Activated CD4-positive, CD25-positive, alpha-beta regulatory T cell treated with anti-CD3 and anti-CD28 coated beads, Interleukin-2, amount 50 U/mL, for 72 hours (primary cell): Measurements from ENCODE around the gene STAT3.
A peak's percentile ranks its signal among the peaks of the same experiment; 100 is the strongest.
"Not testable (repeated sequence)": the region's sequence is repeated elsewhere in the genome, so short reads cannot be mapped to it uniquely, and the experiment has no call there.

Experiments
- DNase-seq: peaks from one replicate; pipeline ENCODE4 v3.0.0; 2021

Gene STAT3

DNA sequence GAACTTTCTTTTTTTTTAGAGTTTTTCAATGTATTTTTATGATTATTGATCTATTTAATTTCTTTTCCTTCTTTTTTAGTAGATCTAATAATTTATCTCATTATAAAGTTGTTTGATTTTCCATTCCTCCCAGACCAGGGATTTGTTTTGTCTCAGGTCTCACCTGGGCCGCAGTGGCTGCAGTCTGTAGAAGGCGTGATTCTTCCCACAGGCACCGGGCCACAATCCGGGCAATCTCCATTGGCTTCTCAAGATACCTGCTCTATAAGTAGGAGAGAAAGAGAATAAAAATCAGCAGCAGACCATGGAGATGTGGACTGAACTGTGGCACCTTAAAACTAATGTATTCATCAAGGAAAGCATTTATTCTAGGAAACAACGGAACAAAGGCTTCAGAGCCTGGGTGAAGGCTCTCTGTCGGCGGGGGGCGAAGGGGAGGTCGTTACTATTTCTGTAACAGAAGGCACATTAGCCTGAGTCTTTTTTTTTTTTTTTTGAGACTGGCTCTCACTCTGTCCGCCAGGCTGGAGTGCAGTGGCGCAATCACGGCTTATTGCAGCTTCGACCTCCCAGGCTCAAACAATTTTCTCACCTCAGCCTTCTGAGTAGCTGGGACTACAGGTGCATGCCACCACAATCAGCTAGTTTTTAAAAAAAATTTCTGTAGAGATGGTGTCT, 42.7 kb downstream of the STAT3 start:
- no peak for DNase-seq

DNA sequence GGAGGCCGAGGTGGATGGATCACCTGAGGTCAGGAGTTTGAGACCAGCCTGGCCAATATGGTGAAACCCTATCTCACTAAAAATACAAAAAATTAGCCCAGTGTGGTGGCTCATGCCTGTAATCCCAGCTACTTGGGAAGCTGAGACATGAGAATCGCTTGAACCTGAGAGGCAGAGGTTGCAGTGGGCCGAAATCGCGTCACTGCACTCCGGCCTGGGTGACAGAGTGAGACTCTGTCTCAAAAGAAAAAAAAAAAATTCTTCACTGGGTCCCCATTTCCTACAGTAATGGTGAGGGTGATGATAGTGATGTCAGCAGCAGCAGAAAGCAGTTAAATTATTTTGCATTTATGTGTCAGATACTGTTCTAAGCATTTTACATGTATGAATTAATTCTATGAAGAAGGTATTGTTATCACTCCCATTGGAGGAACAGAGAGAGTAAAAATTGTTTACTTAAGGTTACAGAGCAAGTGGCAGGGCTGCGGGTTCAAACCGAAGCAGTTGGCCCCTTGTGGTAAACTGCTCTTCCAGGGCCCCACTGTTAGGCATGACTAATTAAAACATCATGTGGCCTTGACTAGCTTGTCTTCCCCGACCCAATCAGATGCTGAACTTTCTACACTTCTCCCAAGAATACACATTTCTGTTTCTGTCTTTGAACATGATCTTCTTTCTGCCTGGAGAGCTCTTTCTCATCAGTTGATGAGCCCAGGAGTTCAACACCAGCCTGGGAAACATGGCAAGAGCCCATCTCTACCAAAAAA, 45.8 kb downstream of the STAT3 start:
- no peak for DNase-seq

- DNase-seq: no peak
Observed at GRCh38 chr17:42341568-42341967, 46.7 kb downstream of the STAT3 start.

GRCh38 chr17:42340691-42341127, 47.5 kb downstream of the STAT3 start:
- DNase-seq: no peak

DNA sequence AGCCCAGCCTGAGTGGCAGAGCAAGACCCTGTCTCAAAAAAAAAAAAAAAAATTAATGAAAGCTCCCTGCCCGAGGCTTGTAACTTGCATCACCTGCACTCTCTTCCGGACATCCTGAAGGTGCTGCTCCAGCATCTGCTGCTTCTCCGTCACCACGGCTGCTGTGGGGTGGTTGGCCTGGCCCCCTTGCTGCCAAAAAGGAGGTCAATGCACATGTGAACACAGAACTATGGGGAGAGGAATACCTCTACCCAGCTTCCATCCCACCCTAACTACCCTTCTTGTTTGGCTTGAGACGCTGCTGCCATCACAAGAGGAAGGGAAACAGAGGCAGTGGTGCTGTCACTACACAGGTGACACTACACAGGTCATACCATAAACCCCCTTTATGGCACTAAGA, 49.0 kb downstream of the STAT3 start:
- no peak for DNase-seq

DNA sequence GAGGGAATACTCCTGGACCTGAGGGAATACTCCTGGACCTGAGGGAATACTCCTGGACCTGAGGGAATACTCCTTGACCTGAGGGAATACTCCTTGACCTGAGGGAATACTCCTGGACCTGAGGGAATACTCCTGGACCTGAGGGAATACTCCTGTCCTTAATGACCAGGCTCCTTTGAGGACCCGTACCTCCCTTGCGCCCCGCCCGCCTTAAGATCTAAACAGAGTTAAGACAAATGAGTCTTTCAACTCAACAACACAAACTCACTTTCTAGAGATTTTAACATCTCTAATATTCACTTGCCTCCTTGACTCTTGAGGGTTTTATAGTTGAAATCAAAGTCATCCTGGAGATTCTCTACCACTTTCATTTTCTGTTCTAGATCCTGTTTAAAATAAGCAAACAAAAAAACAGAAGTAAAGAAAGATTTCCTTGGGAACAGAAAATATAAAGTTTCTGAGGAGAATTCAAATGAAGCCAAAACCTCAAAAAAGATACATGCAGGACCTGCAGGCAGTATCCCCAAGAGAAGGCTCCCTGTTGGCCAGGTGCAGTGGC, 49.7 kb downstream of the STAT3 start:
- DNase-seq: no peak

- peak; percentile 46 for DNase-seq
Observed at GRCh38 chr17:42337442-42337841, 50.8 kb downstream of the STAT3 start.

DNA sequence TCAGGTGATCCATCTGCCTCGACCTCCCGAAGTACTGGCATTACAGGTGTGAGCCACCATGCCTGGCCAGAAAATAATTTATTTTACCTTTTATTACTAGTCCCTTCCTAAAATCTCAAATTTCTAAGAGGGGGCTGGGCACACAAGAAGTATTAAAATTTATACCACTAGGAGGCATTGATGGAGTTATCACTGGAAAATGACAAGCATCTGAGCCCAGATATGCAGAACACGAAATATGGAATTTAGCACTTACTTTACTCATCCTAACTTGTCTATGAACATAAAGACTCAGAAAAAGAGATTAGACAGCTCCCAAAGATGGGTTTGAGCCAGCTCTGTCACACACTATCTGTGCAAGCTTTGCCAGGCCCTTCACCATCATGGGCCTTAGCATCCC, 53.6 kb downstream of the STAT3 start:
- DNase-seq: no peak

DNA sequence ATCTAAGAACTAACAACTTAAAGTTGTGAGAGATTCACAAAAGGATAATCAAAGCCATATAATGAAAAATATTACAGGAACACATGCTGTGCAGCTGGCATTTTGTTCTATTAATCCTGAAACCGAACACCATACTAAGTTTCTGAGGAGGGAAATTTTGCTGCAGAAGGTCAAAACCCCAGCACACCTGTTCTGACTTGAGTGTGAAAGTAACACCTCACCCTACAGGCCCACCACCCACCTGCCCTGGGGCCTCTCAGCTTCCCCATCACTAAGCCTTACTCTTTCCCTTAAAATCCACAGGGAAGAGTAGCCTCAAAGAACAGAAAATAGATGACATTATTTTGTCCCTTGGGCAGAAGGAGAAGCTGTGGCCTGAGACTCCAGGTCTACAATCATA, 55.2 kb downstream of the STAT3 start:
- DNase-seq: no peak

GRCh38 chr17:42329025-42329976, 58.9 kb downstream of the STAT3 start:
- DNase-seq: no peak

GRCh38 chr17:42325026-42325425, 63.2 kb downstream of the STAT3 start:
- DNase-seq: no peak

GRCh38 chr17:42323268-42323773, 64.9 kb downstream of the STAT3 start:
- no peak for DNase-seq

- DNase-seq: peak; percentile 90
Observed at GRCh38 chr17:42322382-42323267, 65.6 kb downstream of the STAT3 start.

DNA sequence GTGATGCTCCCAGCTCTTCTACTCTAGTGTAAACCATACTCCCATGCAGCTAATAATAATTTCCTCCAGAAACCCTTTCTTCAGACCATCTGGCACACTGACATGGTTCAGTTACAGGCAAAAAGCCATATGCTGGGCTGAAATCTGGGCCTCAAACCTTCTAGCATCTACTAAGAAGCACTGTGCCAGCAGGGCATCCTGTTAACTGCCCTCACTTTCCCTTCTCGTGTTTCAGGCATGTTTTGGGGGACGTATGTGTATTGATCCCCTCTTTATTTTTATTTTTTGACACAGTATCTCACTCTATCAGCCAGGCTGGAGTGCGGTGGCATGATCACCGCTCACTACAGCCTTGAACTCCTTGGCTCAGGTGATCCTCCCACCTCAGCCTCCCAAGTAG, 66.7 kb downstream of the STAT3 start:
- no peak for DNase-seq

DNA sequence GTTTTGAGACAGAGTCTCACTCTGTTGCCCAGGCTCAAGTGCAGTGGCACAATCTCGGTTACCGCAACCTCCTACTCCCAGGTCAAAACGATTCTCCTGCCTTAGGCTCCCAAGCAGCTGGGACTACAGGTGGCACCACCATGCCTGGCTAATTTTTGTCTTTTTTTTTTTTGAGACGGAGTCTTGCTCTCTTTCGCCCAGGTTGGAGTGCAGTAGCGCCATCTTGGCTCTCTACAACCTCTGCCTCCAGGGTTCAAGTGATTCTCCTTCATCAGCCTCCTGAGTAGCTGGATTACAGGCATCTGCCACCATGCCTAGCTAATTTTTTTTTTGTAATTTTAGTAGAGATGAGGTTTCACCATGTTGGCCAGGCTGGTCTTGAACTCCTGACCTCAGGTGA, 70.3 kb downstream of the STAT3 start:
- DNase-seq: not testable (repeated sequence)

DNA sequence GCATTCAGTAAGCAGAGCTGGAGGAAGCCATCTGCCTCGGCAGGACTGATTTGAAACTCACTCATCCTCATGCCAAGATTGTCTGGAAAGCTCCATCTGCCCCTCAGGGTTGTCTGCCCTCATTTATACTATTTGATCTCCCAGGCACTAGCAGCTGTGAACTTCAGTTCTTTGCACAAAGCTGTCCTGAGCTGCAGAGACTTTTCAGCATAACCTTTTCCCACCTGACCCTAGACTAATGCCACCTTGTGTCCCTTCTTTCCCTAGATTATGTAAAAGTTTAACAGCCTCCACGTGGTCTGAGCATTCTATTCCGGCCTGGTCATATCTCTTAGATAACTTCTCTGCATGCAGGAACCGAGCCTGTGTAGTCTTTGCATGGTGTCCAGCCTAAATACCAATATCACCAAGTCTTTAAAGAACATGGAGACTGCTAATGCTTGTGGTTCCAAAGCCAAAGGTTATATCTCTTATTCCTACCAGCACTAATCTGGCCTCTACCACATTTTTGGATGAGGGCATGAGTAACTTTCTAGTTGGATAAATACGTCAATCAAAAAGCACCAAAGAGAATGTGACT, 70.9 kb downstream of the STAT3 start:
- DNase-seq: no peak

DNA sequence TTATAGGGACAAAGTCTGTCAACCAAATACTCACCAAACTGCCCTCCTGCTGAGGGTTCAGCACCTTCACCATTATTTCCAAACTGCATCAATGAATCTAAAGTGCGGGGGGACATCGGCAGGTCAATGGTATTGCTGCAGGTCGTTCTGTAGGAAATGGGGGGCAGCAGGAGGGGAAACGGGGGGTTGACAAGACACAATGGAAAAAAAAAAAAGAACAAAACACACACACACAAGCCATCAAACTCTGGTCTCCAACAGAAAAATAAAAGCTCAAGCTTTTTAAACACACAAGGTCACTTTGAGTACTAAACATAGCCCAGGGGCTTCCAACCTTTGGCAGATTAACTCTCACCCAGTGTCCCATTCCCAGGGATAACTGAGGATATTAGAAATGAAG, 71.5 kb downstream of the STAT3 start:
- no peak for DNase-seq

DNA sequence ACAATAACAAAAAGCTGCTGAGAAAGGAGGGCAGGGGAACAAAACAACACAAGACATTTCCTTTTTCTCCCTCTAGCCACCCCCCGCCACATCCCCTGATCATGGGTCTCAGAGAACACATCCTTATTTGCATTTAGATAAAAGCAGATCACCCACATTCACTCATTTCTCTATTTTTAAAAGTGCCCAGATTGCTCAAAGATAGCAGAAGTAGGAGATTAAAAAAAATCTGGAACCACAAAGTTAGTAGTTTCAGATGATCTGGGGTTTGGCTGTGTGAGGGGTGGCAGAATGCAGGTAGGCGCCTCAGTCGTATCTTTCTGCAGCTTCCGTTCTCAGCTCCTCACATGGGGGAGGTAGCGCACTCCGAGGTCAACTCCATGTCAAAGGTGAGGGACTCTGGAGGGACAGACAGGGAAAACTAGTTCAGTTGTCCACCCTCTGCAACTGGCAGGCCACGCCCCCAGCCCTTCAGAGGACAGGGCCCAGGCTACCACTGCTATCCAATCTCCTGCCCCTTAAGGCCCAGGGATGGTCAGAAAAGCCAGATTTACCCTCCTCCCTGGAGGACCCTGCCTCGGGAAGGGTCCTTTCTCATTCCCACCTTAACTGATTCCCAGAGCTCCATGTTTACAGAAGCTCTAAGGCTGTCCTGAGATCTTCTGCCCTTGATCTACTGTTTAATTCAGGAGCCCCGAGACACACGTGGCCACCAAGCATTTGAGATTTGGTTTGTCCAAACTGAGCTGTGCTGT, 72.7 kb downstream of the STAT3 start:
- DNase-seq: no peak

DNA sequence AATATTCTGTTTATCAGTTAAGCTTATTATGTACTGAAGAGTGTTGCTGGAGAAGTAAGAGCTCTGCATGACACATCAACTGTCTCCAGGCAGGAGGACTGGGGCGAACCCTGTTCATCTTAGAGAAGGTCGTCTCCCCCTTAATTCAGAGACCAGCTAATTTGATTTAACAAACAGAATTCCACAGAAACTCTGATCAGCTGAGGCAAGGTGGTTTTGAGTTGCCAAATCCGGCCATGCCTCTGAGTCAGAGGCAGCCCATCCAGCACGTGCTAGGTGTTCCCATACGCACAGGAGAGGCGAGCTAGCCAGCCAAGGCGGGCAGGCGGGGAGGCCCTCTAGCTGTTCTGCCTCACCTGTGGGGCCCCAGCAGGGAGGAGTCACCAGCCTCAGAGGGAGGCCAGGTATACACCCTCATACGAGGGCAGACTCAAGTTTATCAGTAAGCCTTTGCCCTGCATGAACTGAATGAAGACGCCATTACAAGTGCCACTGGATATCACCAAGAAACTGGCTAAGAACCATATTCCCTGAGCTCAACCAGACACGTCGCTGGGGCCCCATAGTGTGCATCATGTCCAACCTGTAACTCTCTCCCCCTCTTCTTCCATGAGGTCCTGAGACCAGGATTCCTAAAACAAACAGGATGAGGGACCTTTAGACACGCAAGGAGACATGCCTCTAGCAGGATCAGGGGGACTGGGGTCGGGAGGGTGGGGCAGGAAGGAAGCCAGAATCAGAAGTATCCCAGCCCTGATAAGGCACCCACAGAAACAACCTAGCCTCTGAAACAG, 74.3 kb downstream of the STAT3 start:
- DNase-seq: no peak

- no peak for DNase-seq
Observed at GRCh38 chr17:42313389-42313772, 74.9 kb downstream of the STAT3 start.
